ENCODE measurements around the gene UBE2QL1.

Gene UBE2QL1

DNA sequence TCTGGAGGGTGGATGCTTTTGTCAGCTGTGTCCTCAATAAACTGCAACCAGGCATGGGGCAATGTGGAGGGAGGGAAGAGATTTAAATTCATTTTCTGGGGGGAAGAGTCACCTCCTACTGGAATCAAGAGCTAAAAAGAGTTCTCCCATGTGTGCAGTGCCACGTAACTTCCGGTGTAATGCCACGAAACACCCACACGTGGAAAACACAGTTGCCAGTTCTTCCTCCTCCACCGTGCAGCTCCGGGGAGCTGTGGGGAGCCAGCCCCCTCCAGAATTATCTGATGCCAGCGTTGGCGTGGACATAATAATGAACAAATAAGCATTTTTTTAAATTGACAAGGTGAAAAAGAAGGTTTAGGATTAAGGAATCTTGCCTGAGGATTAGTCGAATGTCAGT lies 38.2 kb upstream of the UBE2QL1 start:
- Histone ChIP-seq H3K4me3 (ENCODE audit: low read length) (no peak overlapping the region), H3K36me3 (ENCODE audit: insufficient read depth, low read depth, low read length) (no peaks in the 10 kb centered on the region), H3K9me3 (ENCODE audit: insufficient read depth, low read depth, low read length) (no peaks in the 10 kb centered on the region), H3K27ac (ENCODE audit: low read length) (no peak overlapping the region), H3K4me1 (ENCODE audit: insufficient read depth, low read length) (no peaks in the 10 kb centered on the region), H3K27me3 (ENCODE audit: insufficient read depth, low read length) (no peaks in the 10 kb centered on the region), H3K9ac (ENCODE audit: low read depth, low read length) (no peak overlapping the region)

DNA sequence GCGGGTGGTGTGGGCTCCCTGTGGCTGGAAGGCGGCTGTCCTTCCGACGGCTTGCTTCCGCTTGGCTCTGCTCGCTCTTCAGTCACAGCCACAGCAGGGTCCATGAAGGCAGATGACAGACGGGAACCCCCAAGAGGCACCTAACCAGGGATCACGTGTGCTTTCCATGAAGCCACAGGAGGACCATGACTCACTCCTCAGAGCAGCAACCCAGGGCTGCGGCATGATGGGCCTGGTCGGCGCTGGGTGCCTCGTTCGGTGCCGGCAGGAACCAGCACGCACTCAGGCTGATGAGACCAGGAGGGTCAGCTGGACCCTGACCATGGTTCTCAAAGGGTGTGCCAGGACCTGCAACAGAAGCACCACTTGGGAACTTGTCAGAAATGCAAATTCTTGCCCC lies 37.5 kb upstream of the UBE2QL1 start:
- H3K4me3 ChIP-seq (ENCODE audit: low read length) = no peak overlapping the region
- H3K36me3 ChIP-seq (ENCODE audit: insufficient read depth, low read depth, low read length) = no peaks in the 10 kb centered on the region
- no peaks in the 10 kb centered on the region for H3K9me3 ChIP-seq (ENCODE audit: insufficient read depth, low read depth, low read length)
- H3K27ac ChIP-seq (ENCODE audit: low read length) = no peak overlapping the region
- H3K4me1 ChIP-seq (ENCODE audit: insufficient read depth, low read length) = no peaks in the 10 kb centered on the region
- no peak overlapping the region for H3K9ac ChIP-seq (ENCODE audit: low read depth, low read length)
- H3K27me3 ChIP-seq (ENCODE audit: insufficient read depth, low read length) = no peaks in the 10 kb centered on the region

- no peaks in the 10 kb centered on the region for H3K36me3 ChIP-seq (ENCODE audit: insufficient read depth, low read depth, low read length)
- H3K9ac ChIP-seq (ENCODE audit: low read depth, low read length) = no peak overlapping the region
- no peak overlapping the region for H3K4me3 ChIP-seq (ENCODE audit: low read length)
- no peaks in the 10 kb centered on the region for H3K27me3 ChIP-seq (ENCODE audit: insufficient read depth, low read length)
- no peaks in the 10 kb centered on the region for H3K9me3 ChIP-seq (ENCODE audit: insufficient read depth, low read depth, low read length)
- H3K27ac ChIP-seq (ENCODE audit: low read length) = no peak overlapping the region
- H3K4me1 ChIP-seq (ENCODE audit: insufficient read depth, low read length) = no peaks in the 10 kb centered on the region
Measured at GRCh38 chr5:6412811-6413210, 35.8 kb upstream of the UBE2QL1 start.

DNA sequence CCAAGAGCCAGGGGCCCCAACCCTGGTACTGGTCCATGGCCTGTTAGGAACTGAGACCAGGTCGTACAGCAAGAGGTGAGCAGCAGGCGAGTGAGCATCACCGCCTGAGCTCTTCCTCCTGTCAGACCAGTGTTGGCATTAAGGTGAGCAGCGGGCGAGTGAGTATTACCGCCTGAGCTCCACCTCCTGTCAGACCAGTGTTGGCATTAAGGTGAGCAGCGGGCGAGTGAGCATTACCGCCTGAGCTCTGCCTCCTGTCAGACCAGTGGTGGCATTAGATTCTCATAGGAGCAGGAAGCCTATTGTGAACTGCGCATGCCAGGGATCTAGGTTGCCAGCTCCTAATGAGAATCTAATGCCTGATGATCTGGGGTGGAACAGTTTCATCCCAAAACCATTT lies 31.0 kb upstream of the UBE2QL1 start:
- no peak overlapping the region for H3K4me3 ChIP-seq (ENCODE audit: low read length)
- no peaks in the 10 kb centered on the region for H3K36me3 ChIP-seq (ENCODE audit: insufficient read depth, low read depth, low read length)
- H3K27ac ChIP-seq (ENCODE audit: low read length) = no peak overlapping the region
- no peak overlapping the region for H3K9ac ChIP-seq (ENCODE audit: low read depth, low read length)
- no peaks in the 10 kb centered on the region; the same call in 1 of the 2 replicates for H3K9me3 ChIP-seq (ENCODE audit: insufficient read depth, low read depth, low read length)
- H3K4me1 ChIP-seq (ENCODE audit: insufficient read depth, low read length) = no peaks in the 10 kb centered on the region
- H3K27me3 ChIP-seq (ENCODE audit: insufficient read depth, low read length) = no peaks in the 10 kb centered on the region

GRCh38 chr5:6418679-6419276 lies 29.9 kb upstream of the UBE2QL1 start:
- no peak overlapping the region for H3K9ac ChIP-seq (ENCODE audit: low read depth, low read length)
- no peaks in the 10 kb centered on the region for H3K27me3 ChIP-seq (ENCODE audit: insufficient read depth, low read length)
- no peak overlapping the region for H3K4me3 ChIP-seq (ENCODE audit: low read length)
- no peaks in the 10 kb centered on the region; the same call in 1 of the 2 replicates for H3K9me3 ChIP-seq (ENCODE audit: insufficient read depth, low read depth, low read length)
- no peaks in the 10 kb centered on the region for H3K4me1 ChIP-seq (ENCODE audit: insufficient read depth, low read length)
- no peaks in the 10 kb centered on the region for H3K36me3 ChIP-seq (ENCODE audit: insufficient read depth, low read depth, low read length)
- H3K27ac ChIP-seq (ENCODE audit: low read length) = no peak overlapping the region

- no peaks in the 10 kb centered on the region for H3K27me3 ChIP-seq (ENCODE audit: insufficient read depth, low read length)
- no peak overlapping the region for H3K9ac ChIP-seq (ENCODE audit: low read depth, low read length)
- H3K27ac ChIP-seq (ENCODE audit: low read length) = no peak overlapping the region
Measured at GRCh38 chr5:6419340-6419852, 29.3 kb upstream of the UBE2QL1 start.

GRCh38 chr5:6423327-6424109 lies 25.1 kb upstream of the UBE2QL1 start:
- Histone ChIP-seq H3K27me3 (ENCODE audit: insufficient read depth, low read length) (no peaks in the 10 kb centered on the region), H3K4me1 (ENCODE audit: insufficient read depth, low read length) (no peaks in the 10 kb centered on the region), H3K9ac (ENCODE audit: low read depth, low read length) (no peak overlapping the region), H3K36me3 (ENCODE audit: insufficient read depth, low read depth, low read length) (no peaks in the 10 kb centered on the region), H3K4me3 (ENCODE audit: low read length) (no peak overlapping the region), H3K27ac (ENCODE audit: low read length) (no peak overlapping the region), H3K9me3 (ENCODE audit: insufficient read depth, low read depth, low read length) (no peaks in the 10 kb centered on the region; the same call in 1 of the 2 replicates)

More at GRCh38 chr5:6419340-6419852, 29.3 kb upstream of the UBE2QL1 start:
- Histone ChIP-seq H3K4me1 (ENCODE audit: insufficient read depth, low read length) (no peaks in the 10 kb centered on the region), H3K36me3 (ENCODE audit: insufficient read depth, low read depth, low read length) (no peaks in the 10 kb centered on the region), H3K9me3 (ENCODE audit: insufficient read depth, low read depth, low read length) (no peaks in the 10 kb centered on the region; the same call in 1 of the 2 replicates), H3K4me3 (ENCODE audit: low read length) (no peak overlapping the region)

DNA sequence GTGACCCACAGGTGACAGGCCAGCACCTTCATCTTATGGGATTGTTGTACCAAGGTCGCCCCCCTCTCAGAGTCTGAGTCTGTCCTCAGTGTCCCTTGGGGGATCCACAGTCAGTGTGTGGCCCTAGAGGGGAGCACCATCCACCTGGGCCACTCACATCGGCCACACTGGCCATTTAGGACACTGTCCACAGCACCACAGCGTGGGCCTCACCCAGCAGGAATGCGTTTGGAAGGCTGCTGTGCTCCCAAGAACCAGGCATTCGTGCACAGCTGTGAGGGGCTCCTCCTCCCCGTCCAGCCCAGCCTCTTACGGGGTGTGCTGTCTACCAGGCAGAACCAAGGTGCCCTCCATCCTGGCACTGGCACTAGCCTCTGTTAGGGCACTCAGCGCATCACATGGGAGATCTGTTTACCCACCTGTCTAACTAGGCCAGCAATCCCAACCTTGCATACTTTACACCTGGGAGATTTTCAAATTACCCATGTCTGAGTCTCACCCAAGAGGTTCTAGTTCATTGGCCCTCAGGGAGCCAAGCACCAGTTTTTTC lies 24.5 kb upstream of the UBE2QL1 start:
- H3K9ac ChIP-seq (ENCODE audit: low read depth, low read length) = no peak overlapping the region
- no peaks in the 10 kb centered on the region for H3K27me3 ChIP-seq (ENCODE audit: insufficient read depth, low read length)
- no peak overlapping the region for H3K27ac ChIP-seq (ENCODE audit: low read length)
- H3K9me3 ChIP-seq (ENCODE audit: insufficient read depth, low read depth, low read length) = no peaks in the 10 kb centered on the region; the same call in 1 of the 2 replicates
- H3K4me3 ChIP-seq (ENCODE audit: low read length) = no peak overlapping the region
- H3K36me3 ChIP-seq (ENCODE audit: insufficient read depth, low read depth, low read length) = no peaks in the 10 kb centered on the region
- H3K4me1 ChIP-seq (ENCODE audit: insufficient read depth, low read length) = no peaks in the 10 kb centered on the region

- Histone ChIP-seq H3K9me3 (ENCODE audit: insufficient read depth, low read depth, low read length) (no peaks in the 10 kb centered on the region; the same call in 1 of the 2 replicates), H3K36me3 (ENCODE audit: insufficient read depth, low read depth, low read length) (no peaks in the 10 kb centered on the region), H3K27ac (ENCODE audit: low read length) (no peak overlapping the region), H3K27me3 (ENCODE audit: insufficient read depth, low read length) (no peaks in the 10 kb centered on the region), H3K4me1 (ENCODE audit: insufficient read depth, low read length) (no peaks in the 10 kb centered on the region), H3K9ac (ENCODE audit: low read depth, low read length) (no peak overlapping the region), H3K4me3 (ENCODE audit: low read length) (no peak overlapping the region)
Measured at GRCh38 chr5:6424700-6425099, 24.0 kb upstream of the UBE2QL1 start.

DNA sequence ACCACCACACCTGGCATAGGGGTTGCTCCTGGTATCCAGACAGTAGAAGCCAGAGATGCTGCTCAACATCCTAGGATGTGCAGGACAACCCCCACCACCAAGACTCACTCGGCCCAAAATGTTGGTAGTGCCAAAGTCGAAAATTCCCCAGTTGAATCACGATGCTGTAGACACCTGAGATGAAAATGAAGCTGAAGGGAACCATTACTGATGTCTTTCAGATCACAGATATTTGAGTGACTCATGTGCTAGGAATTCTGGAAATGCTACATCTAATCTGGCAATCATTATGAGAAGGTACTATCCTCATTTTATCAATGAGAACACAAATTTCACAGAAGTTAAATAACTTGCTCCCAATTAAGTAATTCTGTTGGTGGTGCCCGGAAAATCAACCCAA lies 21.0 kb upstream of the UBE2QL1 start:
- no peaks in the 10 kb centered on the region for H3K4me1 ChIP-seq (ENCODE audit: insufficient read depth, low read length)
- no peaks in the 10 kb centered on the region; the same call in 1 of the 2 replicates for H3K9me3 ChIP-seq (ENCODE audit: insufficient read depth, low read depth, low read length)
- H3K4me3 ChIP-seq (ENCODE audit: low read length) = no peak overlapping the region
- no peak overlapping the region for H3K27ac ChIP-seq (ENCODE audit: low read length)
- no peak overlapping the region for H3K9ac ChIP-seq (ENCODE audit: low read depth, low read length)
- H3K27me3 ChIP-seq (ENCODE audit: insufficient read depth, low read length) = no peaks in the 10 kb centered on the region
- H3K36me3 ChIP-seq (ENCODE audit: insufficient read depth, low read depth, low read length) = no peaks in the 10 kb centered on the region

DNA sequence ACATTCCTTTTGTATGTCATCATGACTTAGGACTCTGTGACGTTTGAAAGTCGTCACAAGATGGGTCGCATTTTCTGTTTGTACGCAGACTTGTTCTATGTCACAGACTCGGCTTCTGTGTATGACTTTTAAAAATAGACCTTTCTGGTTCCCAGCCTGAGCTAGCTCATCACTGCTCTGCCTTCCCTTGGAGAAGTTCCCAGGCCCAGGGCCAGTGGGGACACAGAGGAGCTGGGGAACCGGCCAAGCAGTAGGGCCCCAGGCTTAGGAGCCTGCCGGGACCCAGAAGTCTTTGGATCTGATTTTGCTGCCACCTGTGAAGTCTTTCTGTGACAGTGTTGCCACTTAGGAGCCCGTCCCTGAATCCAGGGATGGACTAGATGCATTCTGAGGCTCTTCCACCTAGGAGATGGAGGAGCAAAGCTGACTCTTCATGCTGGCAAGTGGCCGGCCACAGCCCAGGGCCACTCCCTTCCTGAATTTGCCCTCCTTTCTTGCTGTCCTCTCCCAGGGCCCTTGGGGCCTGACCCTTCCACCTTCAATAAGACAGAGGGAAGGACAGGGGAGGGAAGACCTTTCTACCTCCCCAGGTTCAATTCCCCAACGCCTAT lies 18.1 kb upstream of the UBE2QL1 start:
- Histone ChIP-seq H3K4me1 (ENCODE audit: insufficient read depth, low read length) (no peaks in the 10 kb centered on the region), H3K36me3 (ENCODE audit: insufficient read depth, low read depth, low read length) (no peaks in the 10 kb centered on the region), H3K27me3 (ENCODE audit: insufficient read depth, low read length) (peaks cover 8% of the 10 kb centered on the region; the same call in 1 of the 2 replicates), H3K9me3 (ENCODE audit: insufficient read depth, low read depth, low read length) (no peaks in the 10 kb centered on the region; the same call in 1 of the 2 replicates), H3K4me3 (ENCODE audit: low read length) (no peak overlapping the region), H3K27ac (ENCODE audit: low read length) (no peak overlapping the region), H3K9ac (ENCODE audit: low read depth, low read length) (no peak overlapping the region)
